Measurements from ENCODE around the gene SCMH1. TPM values are rescaled to one million over a fixed set of nuclear protein-coding genes. Genes with fewer than 3 reads are reported as not detected.
A peak's percentile ranks its signal among the peaks of the same experiment; 100 is the strongest.

The SCMH1 gene
- total RNA-seq (10 to 100 TPM; 25.0 to 40.5 (median 27.6) TPM), polyA plus RNA-seq (10 to 100 TPM in 2 of 3 donors, 1 to 10 TPM in 1; 8.6 to 15.1 (median 10.4) TPM)
- long read RNA-seq, donor 1: 0 reads
- long read RNA-seq, donor 2: 0 reads

DNA sequence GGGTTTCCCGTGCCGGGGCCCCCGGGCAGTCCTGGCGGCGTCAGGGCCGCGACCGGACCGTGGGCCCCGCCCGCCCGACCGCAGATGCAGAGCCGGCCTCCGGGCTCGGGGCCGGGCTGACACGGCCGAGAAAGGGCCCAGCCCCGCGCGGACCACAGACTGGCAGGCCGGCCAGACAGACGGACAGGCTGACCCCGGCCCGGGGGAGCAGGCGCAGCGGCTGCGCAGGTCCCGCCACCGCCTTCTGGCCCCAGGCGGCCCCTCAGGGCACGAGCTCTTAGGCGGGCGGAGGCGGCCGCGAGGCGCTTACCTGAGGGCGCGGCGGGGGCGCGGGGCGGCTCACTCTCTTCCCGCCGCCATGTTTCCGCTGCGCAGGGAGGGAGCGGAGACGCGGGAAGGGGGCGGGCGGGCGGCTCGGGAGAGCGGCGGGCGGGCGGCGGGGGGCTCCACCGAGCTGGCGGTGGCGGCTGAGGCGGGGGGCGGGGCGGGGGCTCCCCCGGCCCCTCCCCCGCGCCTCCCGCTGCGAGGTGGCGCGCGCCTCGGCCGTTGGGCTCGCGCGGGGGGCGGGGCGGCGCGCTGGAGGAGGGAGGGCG is at the start of gene SCMH1:
TSS of gene SCMH1 (minus strand) at position 558 of the 593 bp plus-strand sequence. CDS start 56,173 bp downstream, outside the sequence.
- no peaks in the 10 kb centered on the region for H3K36me3 ChIP-seq
- peak; percentile 90 for DNase-seq
- TF ChIP-seq POLR2AphosphoS5 (IDR thresholded peaks at IDR 0.05) (peak in 1 of 3 donors; percentile 32), POLR2A (IDR thresholded peaks at IDR 0.05) (no peak)
- TF ChIP-seq, protein P1, sequence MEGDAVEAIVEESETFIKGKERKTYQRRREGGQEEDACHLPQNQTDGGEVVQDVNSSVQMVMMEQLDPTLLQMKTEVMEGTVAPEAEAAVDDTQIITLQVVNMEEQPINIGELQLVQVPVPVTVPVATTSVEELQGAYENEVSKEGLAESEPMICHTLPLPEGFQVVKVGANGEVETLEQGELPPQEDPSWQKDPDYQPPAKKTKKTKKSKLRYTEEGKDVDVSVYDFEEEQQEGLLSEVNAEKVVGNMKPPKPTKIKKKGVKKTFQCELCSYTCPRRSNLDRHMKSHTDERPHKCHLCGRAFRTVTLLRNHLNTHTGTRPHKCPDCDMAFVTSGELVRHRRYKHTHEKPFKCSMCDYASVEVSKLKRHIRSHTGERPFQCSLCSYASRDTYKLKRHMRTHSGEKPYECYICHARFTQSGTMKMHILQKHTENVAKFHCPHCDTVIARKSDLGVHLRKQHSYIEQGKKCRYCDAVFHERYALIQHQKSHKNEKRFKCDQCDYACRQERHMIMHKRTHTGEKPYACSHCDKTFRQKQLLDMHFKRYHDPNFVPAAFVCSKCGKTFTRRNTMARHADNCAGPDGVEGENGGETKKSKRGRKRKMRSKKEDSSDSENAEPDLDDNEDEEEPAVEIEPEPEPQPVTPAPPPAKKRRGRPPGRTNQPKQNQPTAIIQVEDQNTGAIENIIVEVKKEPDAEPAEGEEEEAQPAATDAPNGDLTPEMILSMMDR (IDR thresholded peaks at IDR 0.05 in 8 of 11, conservative IDR thresholded peaks at IDR 0.05 in 3 of 11): no peak
- H3K4me3 ChIP-seq: peak within 1 kb of the TSS; percentile 70 to 95 (median 84)
- intact Hi-C loops (cut with DNase I; ENCODE audit: low total_unique reads): no loop called here
- peaks cover 13 to 54% (median 44%) of the 10 kb centered on the region in 6 donors for H3K4me1 ChIP-seq
- H3K27ac ChIP-seq: peak within 1 kb of the TSS; percentile 85 to 96 (median 92)
- no peaks in the 10 kb centered on the region for H3K27me3 ChIP-seq (replicated peaks in 1 of 7)
- WGBS, 5 donors: 0 to 1% (median 0%) methylated on average over 5 to 85 of the region's 85 CpGs
- H3K9me3 ChIP-seq: no peaks in the 10 kb centered on the region

DNA sequence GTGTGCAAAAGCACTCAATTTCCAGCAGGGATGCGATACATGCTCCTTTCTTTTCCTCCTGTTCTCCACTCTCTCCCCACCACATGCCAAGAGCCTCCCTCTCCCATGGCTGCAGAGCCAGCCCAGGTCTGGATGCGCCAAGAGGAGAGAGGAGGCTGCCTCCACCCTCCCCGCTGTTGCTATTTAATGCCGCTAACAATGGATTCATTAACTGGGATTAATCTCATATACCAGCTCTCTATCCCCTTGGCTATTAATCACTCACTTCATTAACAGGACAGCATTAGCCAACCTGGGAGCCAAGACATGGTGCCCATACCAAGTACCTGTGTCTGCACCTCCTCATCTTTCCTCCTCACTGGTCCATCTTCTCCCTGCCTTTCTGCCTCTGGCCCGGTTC is 49.1 kb upstream of the SCMH1 start:
- peaks cover 0 to 3% (median 0%) of the 10 kb centered on the region in 6 donors for H3K4me1 ChIP-seq
- TF ChIP-seq, protein P1 (IDR thresholded peaks at IDR 0.05 in 8 of 11, conservative IDR thresholded peaks at IDR 0.05 in 3 of 11): no peak
- no peak for TF ChIP-seq POLR2A (IDR thresholded peaks at IDR 0.05)
- TF ChIP-seq POLR2AphosphoS5 (IDR thresholded peaks at IDR 0.05): no peak
- WGBS, 5 donors: 68 to 94% (median 83%) methylated on average over 5 of the region's 5 CpGs
- no peak for DNase-seq
- no peak overlapping the region for H3K4me3 ChIP-seq
- intact Hi-C loops (cut with DNase I; ENCODE audit: low total_unique reads): no loop called here
- H3K9me3 ChIP-seq: no peaks in the 10 kb centered on the region
- peaks cover 0 to 39% (median 0%) of the 10 kb centered on the region in 7 donors for H3K27me3 ChIP-seq (replicated peaks in 1 of 7)
- no peaks in the 10 kb centered on the region for H3K36me3 ChIP-seq
- H3K27ac ChIP-seq: no peak overlapping the region

DNA sequence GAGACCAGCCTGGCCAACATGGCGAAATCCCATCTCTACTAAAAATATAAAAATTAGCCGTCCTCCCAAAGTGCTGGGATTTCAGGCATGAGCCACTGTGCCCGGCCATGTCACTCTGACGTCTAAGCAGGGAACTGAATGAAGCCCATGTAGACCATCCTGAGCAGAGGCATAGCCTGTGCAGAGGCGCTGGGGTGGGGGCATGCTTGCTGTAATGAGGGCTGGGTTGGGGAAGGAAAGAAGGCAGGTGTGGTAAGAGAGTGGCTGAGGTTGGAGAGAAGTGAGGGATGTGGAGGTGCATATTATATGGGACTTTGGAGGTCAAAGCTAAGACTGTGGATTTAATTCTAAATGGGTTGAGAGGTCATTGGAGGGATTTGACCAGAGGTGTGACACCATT is 47.1 kb upstream of the SCMH1 start:
- no peak for DNase-seq
- TF ChIP-seq, protein P1 (IDR thresholded peaks at IDR 0.05 in 8 of 11, conservative IDR thresholded peaks at IDR 0.05 in 3 of 11): no peak
- TF ChIP-seq POLR2A (IDR thresholded peaks at IDR 0.05): no peak
- Histone ChIP-seq H3K36me3 (no peaks in the 10 kb centered on the region), H3K4me3 (no peak overlapping the region), H3K4me1 (peaks cover 0 to 23% (median 5%) of the 10 kb centered on the region in 6 donors), H3K27me3 (replicated peaks in 1 of 7) (peaks cover 0 to 36% (median 0%) of the 10 kb centered on the region in 7 donors), H3K9me3 (no peaks in the 10 kb centered on the region), H3K27ac (no peak overlapping the region)
- WGBS, 5 donors: 84 to 94% (median 89%) methylated on average over 5 of the region's 5 CpGs
- intact Hi-C loops (cut with DNase I; ENCODE audit: low total_unique reads): no loop called here

DNA sequence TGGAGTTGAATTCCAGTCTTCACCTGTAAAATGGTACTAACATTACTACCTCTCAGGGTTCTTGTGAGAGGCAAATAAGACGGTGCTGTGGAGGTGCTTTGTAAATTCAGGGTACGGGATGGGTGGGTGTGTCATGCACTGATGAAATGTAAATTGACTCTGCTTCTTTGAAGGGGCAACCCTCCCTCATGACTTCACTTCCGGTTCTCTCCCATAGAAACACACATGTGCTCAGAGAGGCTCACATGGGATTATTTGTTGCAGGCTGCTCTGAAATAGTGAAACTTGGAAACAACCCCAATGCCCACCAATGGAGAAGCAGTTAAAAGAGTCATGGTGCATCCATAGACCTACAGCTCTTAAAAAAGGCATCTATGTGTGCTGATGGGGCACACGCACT is 44.9 kb upstream of the SCMH1 start:
- DNase-seq: no peak
- peaks cover 0 to 43% (median 12%) of the 10 kb centered on the region in 6 donors for H3K4me1 ChIP-seq
- H3K36me3 ChIP-seq: no peaks in the 10 kb centered on the region
- H3K9me3 ChIP-seq: no peaks in the 10 kb centered on the region
- no peak overlapping the region for H3K4me3 ChIP-seq
- peaks cover 0 to 56% (median 0%) of the 10 kb centered on the region in 7 donors for H3K27me3 ChIP-seq (replicated peaks in 1 of 7)
- intact Hi-C loops (cut with DNase I; ENCODE audit: low total_unique reads): no loop called here
- no peak for TF ChIP-seq POLR2A (IDR thresholded peaks at IDR 0.05)
- TF ChIP-seq, protein P1 (IDR thresholded peaks at IDR 0.05 in 8 of 11, conservative IDR thresholded peaks at IDR 0.05 in 3 of 11): no peak
- no peak for TF ChIP-seq POLR2AphosphoS5 (IDR thresholded peaks at IDR 0.05)
- 80 to 91% (median 83%) methylated on average over 4 of the region's 4 CpGs for WGBS, 5 donors
- no peak overlapping the region for H3K27ac ChIP-seq

Measured in spleen (tissue), 13 donors.